Hematopoietic multipotent progenitor cell treated with erythropoietin and hydrocortisone succinate and interleukin-3 and kit ligand, for 4 days (in vitro differentiated cells): ENCODE results near the gene MVB12B.
"Not testable (repeated sequence)": the region's sequence is repeated elsewhere in the genome, so short reads cannot be mapped to it uniquely, and the experiment has no call there.

ENCODE experiments used
- DNase-seq: peaks from one replicate; pipeline ENCODE4 v3.0.0-alpha.2; 2015

The MVB12B gene

DNA sequence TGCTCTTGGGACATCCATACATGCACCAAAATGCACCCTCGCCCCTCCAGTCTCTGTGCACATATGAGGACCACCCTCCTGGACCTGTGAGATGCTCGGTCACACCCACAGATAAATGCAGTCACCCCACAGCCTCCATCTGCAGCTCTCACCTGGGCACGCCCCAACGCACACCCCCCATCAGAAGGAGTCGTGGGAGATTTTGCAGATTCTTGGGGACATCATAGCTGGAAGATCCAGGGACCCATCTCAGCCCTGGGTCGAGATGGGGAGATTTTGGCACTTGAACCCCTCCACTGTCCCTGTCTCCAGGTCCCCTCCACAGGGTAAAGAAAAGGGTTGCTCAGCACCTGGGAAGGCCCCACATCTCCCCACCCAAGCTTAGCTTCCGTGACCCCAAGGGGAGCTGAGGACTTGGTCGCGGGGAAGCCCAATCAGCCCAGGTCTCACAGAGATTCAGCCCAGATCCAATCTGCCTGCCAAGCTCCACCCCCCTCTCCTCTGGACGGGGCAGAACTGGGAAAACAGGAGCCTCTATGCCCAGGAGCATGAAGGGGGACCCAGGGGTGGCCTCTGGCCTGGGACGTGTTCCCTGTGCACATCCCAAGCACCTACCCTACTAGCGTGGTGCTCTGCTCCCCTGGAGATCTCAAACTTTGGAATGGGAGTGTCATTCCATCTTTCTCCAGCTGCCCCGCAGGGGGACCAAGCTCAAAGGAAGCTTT is 197.9 kb downstream of the MVB12B start:
- no peak for DNase-seq

GRCh38 chr9:126526218-126527108 is 199.8 kb downstream of the MVB12B start:
- DNase-seq, result no peak

- no peak for DNase-seq
These were observed 200.6 kb downstream of the MVB12B start for GRCh38 chr9:126527109-126527825.

DNA sequence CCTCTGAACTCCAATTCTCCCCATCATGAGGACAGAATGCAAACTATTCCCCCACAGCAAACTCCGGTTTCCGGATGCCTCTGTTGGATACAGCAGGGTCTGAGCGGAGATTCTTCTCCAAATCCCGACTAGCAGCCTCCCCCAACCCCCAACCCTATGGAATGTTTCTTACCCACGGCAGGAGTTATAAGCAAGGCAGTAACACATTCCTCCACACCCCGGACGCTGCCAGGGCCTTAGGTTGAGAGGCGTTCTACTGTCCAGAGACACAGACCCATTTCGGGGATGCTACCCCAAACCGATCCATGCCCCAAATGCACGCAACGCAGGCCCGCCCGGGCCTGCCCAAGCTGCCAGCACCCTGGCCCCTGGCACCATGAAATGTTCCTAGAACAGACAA is 201.5 kb downstream of the MVB12B start:
- no peak for DNase-seq

DNA sequence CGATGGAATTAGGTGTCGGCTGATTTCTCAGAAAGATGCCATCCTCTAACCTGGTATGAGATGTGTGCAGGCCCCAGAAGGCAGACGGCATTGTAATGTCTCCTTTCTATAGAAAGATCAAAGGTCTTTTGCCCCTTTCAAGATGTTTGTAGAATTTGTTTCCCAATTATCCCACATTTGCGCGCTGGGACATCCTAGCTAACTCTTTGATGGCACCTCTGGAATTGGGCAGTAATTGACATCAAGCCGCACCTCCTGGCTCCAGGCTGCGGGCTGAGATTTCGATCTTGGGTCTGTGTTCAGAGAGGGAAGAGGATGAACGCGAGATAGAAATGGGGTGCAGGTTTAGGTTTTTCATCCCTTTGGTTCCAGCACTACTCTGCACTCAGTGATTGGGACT is 202.3 kb downstream of the MVB12B start:
- DNase-seq, result no peak

- DNase-seq, result no peak
These were observed 204.5 kb downstream of the MVB12B start for GRCh38 chr9:126531035-126531571.

- no peak for DNase-seq
These were observed 205.0 kb downstream of the MVB12B start for GRCh38 chr9:126531591-126531990.

- no peak for DNase-seq
These were observed 205.4 kb downstream of the MVB12B start for GRCh38 chr9:126532019-126532462.

DNA sequence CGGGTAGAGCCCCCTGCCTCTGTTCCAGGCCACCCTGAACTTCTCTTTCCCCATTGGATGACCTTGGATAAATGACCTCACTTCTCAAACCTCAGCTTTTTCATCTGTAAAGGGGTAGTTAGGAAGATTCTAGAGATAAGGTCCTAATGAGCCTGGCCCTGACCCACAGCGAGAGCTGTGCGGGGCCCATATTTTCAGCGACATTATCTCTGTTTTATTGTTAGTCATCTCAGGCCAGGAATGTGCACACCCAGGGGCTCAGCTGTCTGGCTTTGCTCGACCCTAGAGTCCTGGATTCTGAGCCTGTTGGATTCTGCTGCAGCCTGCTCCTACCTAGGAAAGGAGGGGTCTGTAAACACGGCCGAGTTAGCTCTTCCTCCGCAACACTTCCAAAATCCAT is 205.9 kb downstream of the MVB12B start:
- no peak for DNase-seq

DNA sequence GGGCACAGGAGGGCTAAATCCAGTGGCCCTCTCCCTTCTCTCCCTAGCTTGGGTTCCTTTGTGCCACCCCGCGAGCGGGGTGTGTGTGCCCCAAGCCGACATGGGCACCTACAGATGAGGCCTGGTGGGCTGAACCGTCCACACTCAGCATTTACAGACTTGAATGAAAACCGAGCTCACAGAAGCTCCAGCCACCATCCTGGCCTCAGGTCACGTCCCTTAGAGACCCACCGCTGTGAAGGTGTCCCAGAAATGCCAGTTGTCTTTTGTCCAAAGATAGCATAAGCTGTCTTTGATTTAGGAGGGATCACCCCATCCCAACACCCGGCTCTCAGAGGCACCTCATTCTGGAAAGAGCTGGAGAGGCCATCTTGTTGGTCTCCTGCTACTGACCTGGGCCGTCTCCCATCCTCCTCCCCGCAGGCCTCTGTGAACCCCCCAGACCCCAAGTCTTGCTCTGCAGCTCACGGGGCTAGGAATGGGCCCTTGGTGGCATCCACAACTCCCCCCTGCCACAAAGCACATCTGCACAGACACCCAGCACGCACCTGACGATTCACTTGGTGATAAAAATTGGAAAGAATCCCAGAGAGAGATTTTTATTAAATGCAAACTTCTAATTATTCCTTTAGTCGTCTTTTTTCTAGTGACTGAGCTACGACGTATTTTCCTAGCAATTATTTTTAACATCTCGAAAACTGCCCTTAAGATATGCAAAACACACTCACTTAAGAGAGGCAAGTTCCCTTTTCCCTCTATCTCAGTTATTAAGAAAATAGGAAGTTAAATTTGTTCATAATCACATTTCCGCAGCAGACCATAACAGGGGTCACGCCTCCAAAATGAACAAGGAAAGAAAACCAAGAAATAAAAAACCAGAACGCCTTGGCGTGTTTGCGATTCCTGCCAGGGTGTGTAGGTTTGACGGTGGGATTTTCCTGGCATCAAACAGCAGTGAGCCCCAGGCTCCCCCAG is 206.6 kb downstream of the MVB12B start:
- DNase-seq, result peak; percentile 83

DNA sequence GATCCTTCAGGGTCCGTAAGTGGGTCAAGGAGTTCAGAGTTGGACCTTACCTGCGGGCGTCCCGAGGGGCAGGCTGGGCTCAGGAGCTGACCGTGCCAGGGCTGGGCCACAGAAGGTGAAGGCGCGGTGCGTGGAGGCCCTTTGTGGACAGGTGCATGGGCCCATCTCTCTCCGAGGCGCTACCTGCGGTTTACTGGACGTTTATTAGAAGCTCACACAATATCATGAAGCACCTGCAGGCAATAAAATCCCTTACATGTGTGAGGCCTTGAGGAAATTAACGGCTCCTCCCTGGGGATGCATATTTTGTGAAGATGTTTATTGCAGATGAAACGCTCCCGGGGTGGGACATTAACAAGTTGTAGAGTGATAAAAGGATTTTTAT is 207.3 kb downstream of the MVB12B start:
- DNase-seq, result no peak

DNA sequence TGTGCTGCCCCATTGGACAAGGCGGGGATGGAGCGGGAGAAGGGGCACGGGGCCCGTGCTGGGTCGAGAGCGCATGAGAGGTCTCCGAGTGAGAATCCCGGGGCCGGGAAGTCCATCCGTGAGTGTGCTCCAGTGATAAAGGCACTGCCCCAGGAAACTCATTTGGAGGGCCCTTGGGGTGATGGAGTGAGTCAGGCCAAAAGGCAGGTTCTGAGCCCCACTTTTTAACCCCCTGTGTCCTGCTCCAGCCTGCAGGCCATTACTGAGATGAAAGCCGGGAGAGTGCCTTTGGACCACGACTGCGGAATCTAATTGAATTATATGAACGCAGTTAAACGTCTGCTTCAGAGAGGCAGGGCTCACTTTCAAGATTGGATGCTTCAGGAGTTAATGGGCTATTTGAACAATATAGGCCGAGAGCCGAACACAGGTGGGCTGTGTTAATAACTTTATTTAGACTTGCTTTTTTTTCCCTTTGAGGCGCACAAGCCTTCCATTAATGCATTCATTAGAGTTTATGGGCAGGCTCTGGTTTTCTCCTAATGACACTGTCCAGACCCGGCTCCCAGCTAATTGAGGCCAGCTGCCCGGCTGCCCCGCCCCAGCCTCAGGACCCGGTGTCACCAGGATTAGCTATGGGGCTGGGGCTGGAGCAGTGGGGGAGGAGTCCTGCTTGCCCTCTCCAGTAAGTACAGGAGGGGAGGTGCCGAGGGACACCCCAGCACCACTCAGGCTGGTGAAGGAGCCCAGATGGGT is 208.0 kb downstream of the MVB12B start:
- no peak for DNase-seq

- DNase-seq, result no peak
These were observed 209.5 kb downstream of the MVB12B start for GRCh38 chr9:126536131-126536530.

DNA sequence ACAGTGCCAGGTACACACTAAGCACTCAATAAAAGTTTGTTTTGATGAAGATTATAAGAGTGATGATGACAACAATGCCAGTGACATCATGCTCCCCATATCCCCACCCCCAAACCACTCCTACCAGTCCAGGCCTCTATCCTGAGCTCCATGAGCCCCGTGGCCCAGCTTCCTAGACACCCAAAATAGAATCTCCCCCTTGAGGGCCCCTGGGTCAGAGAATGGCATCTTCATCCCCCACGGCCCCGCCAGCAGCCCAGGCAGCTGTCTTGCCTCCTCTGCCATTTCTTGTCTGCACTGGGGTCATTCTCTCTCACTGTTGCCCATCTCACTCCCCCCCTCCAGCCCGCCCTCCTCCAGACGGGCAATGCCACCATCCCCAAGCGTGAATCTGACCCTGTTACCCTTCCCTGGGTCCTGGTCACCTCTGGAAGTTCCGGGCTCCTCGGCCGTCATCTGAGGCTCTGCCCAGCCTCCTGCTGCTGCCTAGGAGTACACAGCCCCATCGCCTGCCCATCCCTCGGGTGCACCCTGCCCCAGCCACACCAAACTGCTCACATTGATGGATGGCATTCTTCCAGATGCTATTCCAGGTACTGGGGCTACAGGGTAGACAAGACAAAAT is 210.3 kb downstream of the MVB12B start:
- no peak for DNase-seq

DNA sequence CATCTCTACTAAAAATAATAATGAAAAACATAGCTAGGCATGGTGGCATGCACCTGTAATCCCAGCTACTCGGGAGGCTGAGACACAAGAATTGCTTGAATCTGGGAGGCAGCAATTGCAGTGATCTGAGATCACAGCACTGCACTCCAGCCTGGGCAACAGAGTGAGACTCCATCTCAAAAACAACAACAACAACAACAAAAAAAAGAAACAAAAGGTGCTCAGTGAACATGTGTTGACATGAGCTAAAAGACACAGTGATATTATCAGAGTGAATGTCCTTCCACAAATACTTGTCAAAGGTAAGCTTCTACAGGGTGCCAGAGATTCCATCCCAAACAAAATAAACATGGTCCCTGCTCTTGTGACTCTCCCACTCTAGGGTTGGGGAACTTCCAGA is 211.9 kb downstream of the MVB12B start:
- DNase-seq, result no peak

DNA sequence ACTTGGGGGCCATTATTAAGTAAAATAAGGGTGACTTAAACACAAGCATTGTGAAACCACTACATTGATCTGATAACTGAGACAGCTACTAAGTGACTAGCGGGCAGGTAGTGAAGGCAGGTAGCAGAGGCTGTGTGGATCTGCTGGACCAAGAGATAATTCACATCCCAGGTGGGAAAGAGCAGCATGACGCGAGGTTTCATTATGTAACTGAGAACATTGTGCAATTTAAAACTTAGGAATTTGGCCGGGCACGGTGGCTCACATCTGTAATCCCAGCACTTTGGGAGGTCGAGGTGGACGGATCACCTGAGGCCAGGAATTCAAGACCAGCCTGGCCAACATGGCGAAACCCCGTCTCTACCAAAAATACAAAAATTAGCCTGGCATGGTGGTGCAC is 213.8 kb downstream of the MVB12B start:
- not testable (repeated sequence) for DNase-seq

- DNase-seq, result no peak
These were observed 216.9 kb downstream of the MVB12B start for GRCh38 chr9:126543490-126543889.

GRCh38 chr9:126545106-126545505 is 218.5 kb downstream of the MVB12B start:
- DNase-seq, result no peak

GRCh38 chr9:126546036-126546435 is 219.4 kb downstream of the MVB12B start:
- no peak for DNase-seq

GRCh38 chr9:126548312-126548711 is 221.7 kb downstream of the MVB12B start:
- DNase-seq, result no peak
